ENCODE results near the gene KIF5C.

Gene KIF5C

DNA sequence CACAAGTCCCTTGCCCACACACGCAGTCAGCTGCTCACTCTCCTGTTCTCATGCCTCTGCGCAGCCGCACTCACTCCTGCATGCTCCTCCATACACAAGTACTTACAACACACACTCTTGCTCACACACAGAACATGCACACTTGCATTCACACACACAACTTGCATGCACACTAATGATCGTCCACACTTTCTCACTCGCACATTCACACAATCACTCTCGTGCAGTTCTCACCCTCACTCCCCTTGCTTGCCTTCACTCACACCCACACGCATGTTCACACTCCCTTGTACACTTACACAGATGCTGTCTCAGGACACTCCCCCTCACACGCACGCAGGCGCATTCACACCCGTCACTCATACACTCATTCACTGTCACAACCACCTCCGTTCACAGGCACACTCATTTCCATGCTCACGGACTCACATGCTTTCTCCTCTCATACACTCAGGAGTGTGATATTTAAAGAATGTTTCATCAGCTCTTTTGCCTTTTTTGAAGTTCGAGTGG is 127.4 kb downstream of the KIF5C start:
- Histone ChIP-seq H3K4me3 (ENCODE audit: low read length) (no peak overlapping the region), H3K27me3 (ENCODE audit: insufficient read depth, low read length) (no peaks in the 10 kb centered on the region), H3K4me1 (ENCODE audit: insufficient read depth, low read length) (peaks cover 25% of the 10 kb centered on the region), H3K36me3 (ENCODE audit: insufficient read depth, low read length) (peaks cover 45% of the 10 kb centered on the region), H3K9me3 (ENCODE audit: insufficient read depth, low read depth, low read length) (peaks cover 15% of the 10 kb centered on the region), H3K27ac (ENCODE audit: low read depth, low read length) (no peak overlapping the region), H3K9ac (ENCODE audit: low read depth, low read length) (no peak overlapping the region)
- WGBS, result 96% methylated on average over 14 of the region's 14 CpGs

DNA sequence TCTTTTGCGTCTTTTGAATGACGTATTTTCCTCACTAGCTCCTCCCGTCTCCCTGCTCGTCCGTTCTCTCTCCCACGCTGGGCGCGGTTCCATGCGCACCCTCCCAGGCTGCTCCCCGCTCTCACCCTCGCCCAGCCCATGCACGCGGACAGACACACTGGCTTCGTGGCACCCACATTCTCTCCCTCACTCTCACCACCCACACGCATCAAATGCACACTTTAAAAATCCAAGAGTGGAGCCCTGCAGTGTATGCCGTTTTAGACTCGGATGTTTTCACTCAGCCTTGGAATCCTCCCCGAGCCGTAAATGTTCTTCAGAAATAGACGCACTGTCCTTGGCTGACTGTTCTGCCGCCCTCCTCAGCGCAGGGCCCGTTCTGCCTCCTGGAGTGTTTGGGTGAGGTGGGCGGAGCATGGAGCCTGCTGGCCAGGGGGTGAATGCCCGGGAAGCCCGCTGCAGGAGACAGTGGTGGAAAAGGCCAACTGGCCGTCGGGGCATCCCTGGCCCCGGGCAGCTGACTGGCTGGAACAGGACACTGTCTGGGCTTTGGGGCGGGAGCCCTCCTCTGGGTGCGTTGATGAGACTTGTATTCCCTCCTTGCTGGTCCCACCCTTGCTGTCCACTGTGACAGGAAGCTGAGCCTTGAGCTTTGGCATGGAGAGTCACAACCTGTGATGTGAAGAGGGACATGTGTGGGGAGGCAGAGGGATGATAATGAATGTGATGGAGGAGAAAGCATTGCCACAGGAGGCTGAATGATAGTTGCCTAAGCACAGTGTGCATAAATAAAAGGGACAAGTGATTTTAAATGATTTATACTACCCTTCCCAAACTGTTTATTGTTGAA is 128.1 kb downstream of the KIF5C start:
- peaks cover 25% of the 10 kb centered on the region for H3K4me1 ChIP-seq (ENCODE audit: insufficient read depth, low read length)
- no peak overlapping the region for H3K4me3 ChIP-seq (ENCODE audit: low read length)
- no peaks in the 10 kb centered on the region for H3K27me3 ChIP-seq (ENCODE audit: insufficient read depth, low read length)
- H3K9me3 ChIP-seq (ENCODE audit: insufficient read depth, low read depth, low read length), result peaks cover 15% of the 10 kb centered on the region
- WGBS, result 96% methylated on average over 31 of the region's 31 CpGs
- H3K27ac ChIP-seq (ENCODE audit: low read depth, low read length), result no peak overlapping the region
- peaks cover 52% of the 10 kb centered on the region for H3K36me3 ChIP-seq (ENCODE audit: insufficient read depth, low read length)
- no peak overlapping the region for H3K9ac ChIP-seq (ENCODE audit: low read depth, low read length)

DNA sequence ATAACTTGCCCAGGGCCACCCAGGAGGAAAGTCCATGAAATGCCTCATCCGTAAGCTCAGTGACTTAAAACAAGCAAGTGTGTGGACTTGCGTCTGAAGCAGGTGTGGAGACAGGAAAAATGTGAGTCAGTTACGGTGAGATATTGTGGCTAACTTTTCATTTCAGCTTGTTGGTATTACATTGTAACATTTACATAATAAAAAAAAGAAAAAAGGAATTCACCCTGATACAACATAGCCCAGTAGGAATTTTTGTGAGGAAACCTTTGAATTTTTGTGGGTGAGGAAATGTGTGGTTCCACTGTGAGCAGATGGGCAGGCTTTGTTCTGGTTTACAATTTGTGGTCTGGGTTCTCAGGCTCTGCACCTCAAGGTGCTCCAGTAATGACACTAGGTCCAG is 129.8 kb downstream of the KIF5C start:
- Histone ChIP-seq H3K9me3 (ENCODE audit: insufficient read depth, low read depth, low read length) (peaks cover 15% of the 10 kb centered on the region), H3K9ac (ENCODE audit: low read depth, low read length) (no peak overlapping the region), H3K4me3 (ENCODE audit: low read length) (no peak overlapping the region), H3K36me3 (ENCODE audit: insufficient read depth, low read length) (peaks cover 66% of the 10 kb centered on the region), H3K27ac (ENCODE audit: low read depth, low read length) (no peak overlapping the region), H3K27me3 (ENCODE audit: insufficient read depth, low read length) (no peaks in the 10 kb centered on the region), H3K4me1 (ENCODE audit: insufficient read depth, low read length) (peaks cover 15% of the 10 kb centered on the region)
- 88% methylated on average over 3 of the region's 3 CpGs for WGBS

DNA sequence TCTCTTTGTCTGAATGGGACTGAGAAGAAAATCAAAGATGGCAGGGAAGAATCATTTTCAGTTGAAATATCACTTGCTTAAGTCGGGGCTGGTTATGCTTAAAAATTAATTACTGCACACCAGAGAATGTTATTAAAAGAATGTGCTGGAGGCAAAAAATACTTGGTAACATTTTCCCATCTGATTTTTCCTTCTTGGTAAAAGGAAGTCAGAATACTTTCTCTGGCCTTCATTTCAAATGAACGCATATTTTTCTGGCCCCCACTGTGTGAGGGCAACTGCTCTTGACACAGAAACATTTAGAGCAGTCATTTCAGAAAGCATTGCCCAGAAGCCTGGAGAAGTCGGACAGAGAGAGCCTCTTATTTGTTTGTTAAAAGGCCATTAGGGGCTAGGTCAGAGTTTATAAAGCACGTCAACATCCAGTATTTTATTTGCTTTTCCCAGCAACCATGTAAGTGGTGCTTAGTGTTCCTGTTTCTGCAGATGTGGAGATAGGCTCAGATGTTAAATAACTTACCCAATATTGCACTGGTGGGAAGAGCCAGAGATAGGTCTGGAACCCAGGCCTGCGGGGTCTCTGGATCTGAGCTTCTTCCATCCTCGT is 130.5 kb downstream of the KIF5C start:
- Histone ChIP-seq H3K27ac (ENCODE audit: low read depth, low read length) (no peak overlapping the region), H3K9me3 (ENCODE audit: insufficient read depth, low read depth, low read length) (peaks cover 15% of the 10 kb centered on the region), H3K27me3 (ENCODE audit: insufficient read depth, low read length) (no peaks in the 10 kb centered on the region), H3K36me3 (ENCODE audit: insufficient read depth, low read length) (peaks cover 72% of the 10 kb centered on the region), H3K4me3 (ENCODE audit: low read length) (no peak overlapping the region), H3K4me1 (ENCODE audit: insufficient read depth, low read length) (peaks cover 8% of the 10 kb centered on the region), H3K9ac (ENCODE audit: low read depth, low read length) (no peak overlapping the region)
- WGBS, result 97% methylated on average over 6 of the region's 6 CpGs

DNA sequence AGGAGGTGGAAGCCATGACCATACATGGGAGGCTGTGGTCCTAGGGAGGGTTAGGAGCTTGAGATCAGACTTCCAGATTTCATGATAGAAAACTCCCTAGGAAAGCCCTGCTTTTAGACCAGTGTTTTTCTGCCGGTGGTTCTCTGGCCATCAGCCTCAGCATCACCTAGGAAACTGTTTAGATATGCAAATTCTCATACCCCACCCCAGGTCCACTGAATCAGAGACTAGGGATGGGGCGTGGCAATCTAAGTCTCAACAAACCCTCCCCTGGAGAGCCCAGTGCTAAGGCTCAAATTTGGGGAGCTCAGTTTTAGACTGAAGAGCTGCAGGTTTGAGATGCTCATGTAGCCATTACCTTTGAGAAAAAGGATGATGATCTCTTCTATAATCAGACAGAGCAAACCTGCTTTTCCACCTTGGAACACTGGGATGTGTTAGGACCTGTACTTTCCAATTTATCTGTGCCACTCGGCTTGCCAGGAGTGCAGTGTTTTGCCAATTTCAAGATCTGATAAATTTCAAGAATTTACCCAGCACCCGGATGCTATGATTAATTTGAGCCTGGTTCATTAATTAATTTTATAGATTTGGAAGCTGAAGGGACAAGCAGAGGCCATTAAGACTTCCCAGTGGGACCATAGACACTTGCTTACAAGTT is 132.0 kb downstream of the KIF5C start:
- H3K9ac ChIP-seq (ENCODE audit: low read depth, low read length), result no peak overlapping the region
- no peaks in the 10 kb centered on the region for H3K27me3 ChIP-seq (ENCODE audit: insufficient read depth, low read length)
- H3K4me3 ChIP-seq (ENCODE audit: low read length), result no peak overlapping the region
- peaks cover 72% of the 10 kb centered on the region for H3K36me3 ChIP-seq (ENCODE audit: insufficient read depth, low read length)
- 82% methylated on average over 4 of the region's 4 CpGs for WGBS
- H3K9me3 ChIP-seq (ENCODE audit: insufficient read depth, low read depth, low read length), result peaks cover 15% of the 10 kb centered on the region
- H3K4me1 ChIP-seq (ENCODE audit: insufficient read depth, low read length), result no peaks in the 10 kb centered on the region
- no peak overlapping the region for H3K27ac ChIP-seq (ENCODE audit: low read depth, low read length)

DNA sequence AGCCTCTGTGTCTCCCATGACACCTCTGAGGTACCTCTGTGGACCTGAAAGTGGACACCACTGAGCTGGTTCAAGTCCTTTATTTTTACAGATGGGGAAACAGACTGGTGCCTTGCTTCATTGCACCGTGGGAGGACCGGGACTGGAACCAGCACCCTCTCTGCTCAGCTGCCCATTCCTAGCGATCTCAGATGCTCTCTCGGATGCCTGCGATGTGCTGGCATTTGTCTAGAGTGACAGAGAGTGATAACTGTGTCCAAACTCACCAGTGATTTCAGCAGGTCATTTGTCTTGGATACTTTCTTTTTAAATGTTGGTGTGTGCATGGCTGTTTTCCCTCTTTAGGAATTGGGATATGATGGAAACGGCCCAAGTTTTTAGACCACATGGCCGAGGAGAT is 133.4 kb downstream of the KIF5C start:
- 97% methylated on average over 7 of the region's 7 CpGs for WGBS
- Histone ChIP-seq H3K9ac (ENCODE audit: low read depth, low read length) (no peak overlapping the region), H3K36me3 (ENCODE audit: insufficient read depth, low read length) (peaks cover 72% of the 10 kb centered on the region), H3K27me3 (ENCODE audit: insufficient read depth, low read length) (no peaks in the 10 kb centered on the region), H3K9me3 (ENCODE audit: insufficient read depth, low read depth, low read length) (peaks cover 3% of the 10 kb centered on the region; the same call in 1 of the 2 replicates), H3K4me3 (ENCODE audit: low read length) (no peak overlapping the region), H3K4me1 (ENCODE audit: insufficient read depth, low read length) (no peaks in the 10 kb centered on the region), H3K27ac (ENCODE audit: low read depth, low read length) (no peak overlapping the region)

DNA sequence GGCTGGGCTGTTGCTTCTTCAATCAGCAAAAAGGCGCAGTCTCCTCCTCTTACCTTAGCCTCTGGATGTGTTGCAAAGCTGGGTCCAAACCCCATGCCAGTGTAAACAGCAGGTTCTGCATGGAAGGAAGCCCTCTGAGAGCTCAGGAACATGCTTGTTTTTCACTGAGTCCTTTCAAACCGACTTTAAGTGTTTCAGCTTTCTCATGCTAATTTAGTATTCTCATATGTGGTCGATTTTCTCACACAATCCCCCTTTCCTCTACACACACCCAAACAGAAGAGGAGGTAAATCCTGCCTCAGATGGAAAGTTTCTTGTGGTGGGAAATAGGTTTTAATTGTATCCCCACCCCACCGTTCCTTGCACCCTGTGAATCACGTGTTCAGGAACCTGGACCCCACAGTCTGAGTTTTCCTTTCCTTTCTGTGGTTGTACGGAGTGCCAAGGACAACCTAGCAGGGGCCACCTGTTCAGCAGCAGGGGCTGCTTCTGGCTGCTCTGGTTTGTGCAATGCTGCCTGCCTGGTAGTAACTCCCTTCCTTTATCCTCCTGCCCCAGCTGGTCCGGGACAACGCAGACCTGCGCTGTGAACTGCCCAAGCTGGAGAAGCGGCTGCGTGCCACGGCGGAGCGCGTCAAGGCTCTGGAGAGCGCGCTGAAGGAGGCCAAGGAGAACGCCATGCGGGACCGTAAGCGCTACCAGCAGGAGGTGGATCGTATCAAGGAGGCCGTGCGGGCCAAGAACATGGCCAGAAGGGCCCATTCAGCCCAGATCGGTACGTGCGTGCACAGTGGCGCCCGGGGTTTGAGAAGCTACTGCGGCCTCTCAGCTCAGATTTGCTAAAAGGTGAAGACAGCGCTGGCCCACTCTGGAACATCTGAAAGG is 134.8 kb downstream of the KIF5C start:
- WGBS, result 91% methylated on average over 31 of the region's 31 CpGs
- no peak overlapping the region; the same call in 1 of the 2 replicates for H3K27ac ChIP-seq (ENCODE audit: low read depth, low read length)
- H3K36me3 ChIP-seq (ENCODE audit: insufficient read depth, low read length), result peaks cover 74% of the 10 kb centered on the region
- no peaks in the 10 kb centered on the region for H3K4me1 ChIP-seq (ENCODE audit: insufficient read depth, low read length)
- no peak overlapping the region for H3K4me3 ChIP-seq (ENCODE audit: low read length)
- no peaks in the 10 kb centered on the region for H3K9me3 ChIP-seq (ENCODE audit: insufficient read depth, low read depth, low read length)
- no peak overlapping the region for H3K9ac ChIP-seq (ENCODE audit: low read depth, low read length)
- H3K27me3 ChIP-seq (ENCODE audit: insufficient read depth, low read length), result no peaks in the 10 kb centered on the region

DNA sequence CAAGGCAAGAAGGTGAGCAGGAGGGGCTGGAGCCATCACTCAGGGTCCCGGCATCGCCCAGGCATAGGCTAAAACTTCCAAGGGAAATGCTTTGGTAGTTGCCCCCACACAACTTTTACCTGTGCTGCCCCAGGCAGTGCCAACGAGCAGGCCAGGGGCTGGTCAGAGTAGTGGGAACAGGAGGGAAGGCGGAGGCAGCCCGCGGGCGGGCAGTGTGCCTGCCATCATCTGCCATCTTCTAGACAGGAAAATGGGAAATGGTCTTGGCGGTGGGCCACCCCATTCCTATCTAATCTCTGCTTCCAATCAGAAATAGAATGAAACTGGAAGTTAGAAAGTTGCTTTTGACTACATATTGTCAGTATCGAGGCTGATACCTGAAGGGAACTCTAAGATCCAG is 137.5 kb downstream of the KIF5C start:
- Histone ChIP-seq H3K36me3 (ENCODE audit: insufficient read depth, low read length) (peaks cover 78% of the 10 kb centered on the region), H3K27ac (ENCODE audit: low read depth, low read length) (no peak overlapping the region), H3K27me3 (ENCODE audit: insufficient read depth, low read length) (no peaks in the 10 kb centered on the region), H3K9me3 (ENCODE audit: insufficient read depth, low read depth, low read length) (no peaks in the 10 kb centered on the region), H3K4me3 (ENCODE audit: low read length) (no peak overlapping the region), H3K4me1 (ENCODE audit: insufficient read depth, low read length) (no peaks in the 10 kb centered on the region; the same call in 1 of the 2 replicates), H3K9ac (ENCODE audit: low read depth, low read length) (no peak overlapping the region)
- WGBS, result 96% methylated on average over 9 of the region's 9 CpGs

DNA sequence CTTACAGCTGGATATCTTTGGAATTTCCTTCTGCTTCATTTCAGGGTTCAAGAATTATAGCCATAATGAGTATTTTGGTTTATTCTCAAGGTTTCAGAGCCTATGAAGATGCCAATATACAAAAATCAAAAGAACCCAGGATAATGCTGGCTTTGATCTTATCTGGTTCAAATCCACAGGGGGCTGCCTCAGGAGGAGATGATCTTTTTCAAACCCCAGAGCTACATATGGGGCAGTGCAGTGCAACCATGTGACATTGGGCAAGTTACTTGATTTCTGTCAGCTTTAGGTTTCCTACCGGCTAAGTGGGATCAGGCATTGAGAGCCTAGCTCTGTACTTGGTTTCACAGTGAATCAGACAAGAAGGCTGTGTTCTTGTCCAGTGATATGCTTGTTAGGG is 140.5 kb downstream of the KIF5C start:
- 85% methylated on average over 1 of the region's 1 CpG for WGBS

DNA sequence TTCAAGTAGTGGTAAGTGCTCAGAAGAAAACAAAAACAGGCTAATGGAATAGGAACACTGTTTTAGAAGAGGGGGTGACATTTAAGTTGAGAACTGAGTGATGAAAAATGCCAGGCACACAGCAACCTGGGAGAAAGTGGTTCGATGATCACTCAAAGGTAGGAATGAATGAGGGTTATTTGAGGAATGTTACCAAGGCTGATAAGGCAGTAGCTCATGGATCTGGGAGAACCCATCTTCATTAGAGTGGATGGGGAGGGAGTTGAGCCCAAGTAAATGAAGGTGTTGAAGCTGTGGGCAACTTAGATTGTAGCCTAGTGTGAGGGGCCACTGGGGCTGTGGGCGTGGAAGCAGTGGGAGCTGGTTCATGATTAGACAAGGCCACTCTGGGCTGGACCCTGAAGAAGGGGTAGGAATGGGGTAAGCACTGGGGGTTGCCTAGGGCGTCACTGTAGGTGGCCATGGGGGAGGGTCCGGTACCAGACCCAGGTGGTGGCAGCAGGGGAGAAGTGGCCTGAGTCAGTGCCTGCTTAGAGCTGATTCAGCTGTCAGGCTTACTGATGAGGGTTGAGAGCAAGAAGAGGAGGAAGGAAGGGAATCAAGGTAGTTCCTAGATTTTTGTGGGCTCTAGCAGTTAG is 141.0 kb downstream of the KIF5C start:
- Histone ChIP-seq H3K4me3 (ENCODE audit: low read length) (no peak overlapping the region), H3K9ac (ENCODE audit: low read depth, low read length) (no peak overlapping the region), H3K27me3 (ENCODE audit: insufficient read depth, low read length) (no peaks in the 10 kb centered on the region), H3K4me1 (ENCODE audit: insufficient read depth, low read length) (no peaks in the 10 kb centered on the region; the same call in 1 of the 2 replicates), H3K27ac (ENCODE audit: low read depth, low read length) (no peak overlapping the region), H3K9me3 (ENCODE audit: insufficient read depth, low read depth, low read length) (no peaks in the 10 kb centered on the region), H3K36me3 (ENCODE audit: insufficient read depth, low read length) (peaks cover 58% of the 10 kb centered on the region)
- WGBS, result 89% methylated on average over 4 of the region's 4 CpGs

More for the DNA sequence above, 140.5 kb downstream of the KIF5C start:
- no peaks in the 10 kb centered on the region; the same call in 1 of the 2 replicates for H3K4me1 ChIP-seq (ENCODE audit: insufficient read depth, low read length)
- H3K9ac ChIP-seq (ENCODE audit: low read depth, low read length), result no peak overlapping the region
- no peak overlapping the region for H3K4me3 ChIP-seq (ENCODE audit: low read length)
- H3K36me3 ChIP-seq (ENCODE audit: insufficient read depth, low read length), result peaks cover 63% of the 10 kb centered on the region
- H3K27me3 ChIP-seq (ENCODE audit: insufficient read depth, low read length), result no peaks in the 10 kb centered on the region
- H3K9me3 ChIP-seq (ENCODE audit: insufficient read depth, low read depth, low read length), result no peaks in the 10 kb centered on the region
- H3K27ac ChIP-seq (ENCODE audit: low read depth, low read length), result no peak overlapping the region

All from HUES64 (cell line).